ENCODE results near the gene ARL2.

GRCh38 chr11:64970731-64971151 lies 43.2 kb upstream of the ARL2 start:
- TF ChIP-seq POLR2AphosphoS5 (IDR thresholded peaks at IDR 0.05; ENCODE audit: borderline replicate concordance, low read depth, low read length) (no peak), EZH2 (IDR thresholded peaks at IDR 0.05) (no peak)

Data from SK-N-MC (cell line).